ENCODE measurements around the gene TRIOBP.

TRIOBP gene

GRCh38 chr22:37708580-37709444 is 12.0 kb downstream of the TRIOBP start:
- Histone ChIP-seq H2BK12ac (ENCODE audit: low read length) (no peak overlapping the region), H3K4ac (ENCODE audit: low read depth, low read length) (no peak overlapping the region), H3K4me2 (ENCODE audit: low read length) (no peak overlapping the region), H3K79me2 (ENCODE audit: control insufficient read depth, insufficient read depth, low read length, poor library complexity) (no peaks in the 10 kb centered on the region), H3K4me1 (ENCODE audit: control insufficient read depth in 1 of 2, insufficient read depth in 2 of 2, low read length in 2 of 2) (peaks cover 0 to 7% of the 10 kb centered on the region in 2 experiments), H2BK120ac (ENCODE audit: insufficient read depth, low read length, poor library complexity) (no peak overlapping the region), H3K79me1 (ENCODE audit: low read length) (no peaks in the 10 kb centered on the region), H3K36me3 (ENCODE audit: control insufficient read depth in 1 of 2, insufficient read depth in 2 of 2, low read length in 2 of 2) (no peaks in the 10 kb centered on the region), H3K23ac (ENCODE audit: low read length) (no peak overlapping the region), H3K9me3 (ENCODE audit: insufficient read depth, low read depth, low read length) (peaks cover 6% of the 10 kb centered on the region), H2BK5ac (ENCODE audit: low read depth, low read length, poor library complexity) (no peak overlapping the region), H2AFZ (ENCODE audit: insufficient read depth, low read length, poor library complexity) (no peak overlapping the region), H4K91ac (ENCODE audit: low read depth, low read length) (no peak overlapping the region), H4K12ac (ENCODE audit: low read depth, low read length) (no peak overlapping the region), H3K14ac (ENCODE audit: low read length) (no peak overlapping the region), H3K9ac (ENCODE audit: low read length) (no peak overlapping the region), H3K27ac (ENCODE audit: low read depth, low read length) (no peak overlapping the region), H2AK5ac (ENCODE audit: low read length) (no peak overlapping the region), H4K8ac (ENCODE audit: low read depth, low read length) (no peak overlapping the region), H3K4me3 (ENCODE audit: low read depth, low read length) (no peak overlapping the region), H3K18ac (ENCODE audit: low read length) (no peak overlapping the region), H3K27me3 (ENCODE audit: insufficient read depth, low read length) (no peaks in the 10 kb centered on the region)
- WGBS (ENCODE audit: extremely low coverage, insufficient coverage, insufficient read length) = no CpG with 5 or more reads among the region's 25 CpGs
- no peak for DNase-seq

GRCh38 chr22:37709445-37709765 is 12.6 kb downstream of the TRIOBP start:
- Histone ChIP-seq H4K12ac (ENCODE audit: low read depth, low read length) (no peak overlapping the region), H2BK5ac (ENCODE audit: low read depth, low read length, poor library complexity) (no peak overlapping the region), H3K4me2 (ENCODE audit: low read length) (no peak overlapping the region), H3K4me3 (ENCODE audit: low read depth, low read length) (no peak overlapping the region), H3K23ac (ENCODE audit: low read length) (no peak overlapping the region), H3K9ac (ENCODE audit: low read length) (no peak overlapping the region), H3K27ac (ENCODE audit: low read depth, low read length) (no peak overlapping the region), H3K79me1 (ENCODE audit: low read length) (no peaks in the 10 kb centered on the region), H3K9me3 (ENCODE audit: insufficient read depth, low read depth, low read length) (peaks cover 6% of the 10 kb centered on the region), H2AFZ (ENCODE audit: insufficient read depth, low read length, poor library complexity) (no peak overlapping the region), H3K14ac (ENCODE audit: low read length) (no peak overlapping the region), H3K27me3 (ENCODE audit: insufficient read depth, low read length) (no peaks in the 10 kb centered on the region), H3K4me1 (ENCODE audit: control insufficient read depth in 1 of 2, insufficient read depth in 2 of 2, low read length in 2 of 2) (peaks cover 0 to 7% of the 10 kb centered on the region in 2 experiments), H4K91ac (ENCODE audit: low read depth, low read length) (no peak overlapping the region), H2BK12ac (ENCODE audit: low read length) (no peak overlapping the region), H2BK120ac (ENCODE audit: insufficient read depth, low read length, poor library complexity) (no peak overlapping the region), H3K4ac (ENCODE audit: low read depth, low read length) (no peak overlapping the region), H3K79me2 (ENCODE audit: control insufficient read depth, insufficient read depth, low read length, poor library complexity) (no peaks in the 10 kb centered on the region), H3K18ac (ENCODE audit: low read length) (no peak overlapping the region), H4K8ac (ENCODE audit: low read depth, low read length) (no peak overlapping the region), H3K36me3 (ENCODE audit: control insufficient read depth in 1 of 2, insufficient read depth in 2 of 2, low read length in 2 of 2) (no peaks in the 10 kb centered on the region), H2AK5ac (ENCODE audit: low read length) (no peak overlapping the region)
- no CpG with 5 or more reads among the region's 15 CpGs for WGBS (ENCODE audit: extremely low coverage, insufficient coverage, insufficient read length)
- no peak for DNase-seq

- Histone ChIP-seq H3K4me3 (ENCODE audit: low read depth, low read length) (no peak overlapping the region), H3K27ac (ENCODE audit: low read depth, low read length) (no peak overlapping the region), H4K8ac (ENCODE audit: low read depth, low read length) (no peak overlapping the region), H2AK5ac (ENCODE audit: low read length) (no peak overlapping the region), H3K23ac (ENCODE audit: low read length) (no peak overlapping the region), H4K12ac (ENCODE audit: low read depth, low read length) (no peak overlapping the region), H4K91ac (ENCODE audit: low read depth, low read length) (no peak overlapping the region), H2BK12ac (ENCODE audit: low read length) (no peak overlapping the region), H3K4me2 (ENCODE audit: low read length) (no peak overlapping the region), H2BK5ac (ENCODE audit: low read depth, low read length, poor library complexity) (no peak overlapping the region), H3K4ac (ENCODE audit: low read depth, low read length) (no peak overlapping the region), H3K18ac (ENCODE audit: low read length) (no peak overlapping the region), H3K79me2 (ENCODE audit: control insufficient read depth, insufficient read depth, low read length, poor library complexity) (no peaks in the 10 kb centered on the region), H3K14ac (ENCODE audit: low read length) (no peak overlapping the region), H3K9me3 (ENCODE audit: insufficient read depth, low read depth, low read length) (peaks cover 6% of the 10 kb centered on the region), H3K79me1 (ENCODE audit: low read length) (no peaks in the 10 kb centered on the region), H3K9ac (ENCODE audit: low read length) (no peak overlapping the region), H3K27me3 (ENCODE audit: insufficient read depth, low read length) (no peaks in the 10 kb centered on the region), H3K4me1 (ENCODE audit: control insufficient read depth in 1 of 2, insufficient read depth in 2 of 2, low read length in 2 of 2) (peaks cover 0 to 7% of the 10 kb centered on the region in 2 experiments), H3K36me3 (ENCODE audit: control insufficient read depth in 1 of 2, insufficient read depth in 2 of 2, low read length in 2 of 2) (no peaks in the 10 kb centered on the region), H2AFZ (ENCODE audit: insufficient read depth, low read length, poor library complexity) (no peak overlapping the region), H2BK120ac (ENCODE audit: insufficient read depth, low read length, poor library complexity) (no peak overlapping the region)
- no peak for DNase-seq
- WGBS (ENCODE audit: extremely low coverage, insufficient coverage, insufficient read length) = no CpG with 5 or more reads among the region's 3 CpGs
Measured at GRCh38 chr22:37710675-37711074, 13.8 kb downstream of the TRIOBP start.

GRCh38 chr22:37711490-37711889 is 14.6 kb downstream of the TRIOBP start:
- no peak overlapping the region for H2BK120ac ChIP-seq (ENCODE audit: insufficient read depth, low read length, poor library complexity)
- H3K4me2 ChIP-seq (ENCODE audit: low read length) = no peak overlapping the region
- peaks cover 0 to 3% of the 10 kb centered on the region in 2 experiments for H3K4me1 ChIP-seq (ENCODE audit: control insufficient read depth in 1 of 2, insufficient read depth in 2 of 2, low read length in 2 of 2)
- no peak overlapping the region for H2AK5ac ChIP-seq (ENCODE audit: low read length)
- no peak overlapping the region for H3K14ac ChIP-seq (ENCODE audit: low read length)
- no peak overlapping the region for H3K18ac ChIP-seq (ENCODE audit: low read length)
- H4K12ac ChIP-seq (ENCODE audit: low read depth, low read length) = no peak overlapping the region
- no peak overlapping the region for H2BK5ac ChIP-seq (ENCODE audit: low read depth, low read length, poor library complexity)
- H3K79me2 ChIP-seq (ENCODE audit: control insufficient read depth, insufficient read depth, low read length, poor library complexity) = no peaks in the 10 kb centered on the region
- DNase-seq = no peak
- H3K36me3 ChIP-seq (ENCODE audit: control insufficient read depth in 1 of 2, insufficient read depth in 2 of 2, low read length in 2 of 2) = no peaks in the 10 kb centered on the region
- H4K8ac ChIP-seq (ENCODE audit: low read depth, low read length) = no peak overlapping the region
- no peak overlapping the region for H3K27ac ChIP-seq (ENCODE audit: low read depth, low read length)
- H3K9ac ChIP-seq (ENCODE audit: low read length) = no peak overlapping the region
- H3K79me1 ChIP-seq (ENCODE audit: low read length) = no peaks in the 10 kb centered on the region
- WGBS (ENCODE audit: extremely low coverage, insufficient coverage, insufficient read length) = no CpG with 5 or more reads among the region's 10 CpGs
- H3K9me3 ChIP-seq (ENCODE audit: insufficient read depth, low read depth, low read length) = peaks cover 6% of the 10 kb centered on the region
- no peak overlapping the region for H2BK12ac ChIP-seq (ENCODE audit: low read length)
- H4K91ac ChIP-seq (ENCODE audit: low read depth, low read length) = no peak overlapping the region
- H3K4me3 ChIP-seq (ENCODE audit: low read depth, low read length) = no peak overlapping the region
- H3K27me3 ChIP-seq (ENCODE audit: insufficient read depth, low read length) = no peaks in the 10 kb centered on the region
- H2AFZ ChIP-seq (ENCODE audit: insufficient read depth, low read length, poor library complexity) = no peak overlapping the region
- no peak overlapping the region for H3K4ac ChIP-seq (ENCODE audit: low read depth, low read length)
- H3K23ac ChIP-seq (ENCODE audit: low read length) = no peak overlapping the region
